ENCODE results near the gene DCLRE1B. TPM values are rescaled to one million over a fixed set of nuclear protein-coding genes. Genes with fewer than 3 reads are reported as not detected.

The DCLRE1B gene
- total RNA-seq, 1 donor from 2014 or later = 7.0 TPM

GRCh38 chr1:113940365-113941244, 35.5 kb downstream of the DCLRE1B start:
- no peak for TF ChIP-seq CTCF (conservative IDR thresholded peaks at IDR 0.05; ENCODE audit: low read depth, low read length)
- no peak for DNase-seq (ENCODE audit: low read depth)

GRCh38 chr1:113941245-113941559, 36.1 kb downstream of the DCLRE1B start:
- no peak for DNase-seq (ENCODE audit: low read depth)
- no peak overlapping the region for H3K4me3 ChIP-seq (ENCODE audit: low read depth, low read length)
- no peak for TF ChIP-seq CTCF (conservative IDR thresholded peaks at IDR 0.05; ENCODE audit: low read depth, low read length)

More at GRCh38 chr1:113940365-113941244, 35.5 kb downstream of the DCLRE1B start:
- no peak overlapping the region for H3K4me3 ChIP-seq (ENCODE audit: low read depth, low read length)

- DNase-seq (ENCODE audit: low read depth) = no peak
- no peak overlapping the region for H3K4me3 ChIP-seq (ENCODE audit: low read depth, low read length)
- TF ChIP-seq CTCF (conservative IDR thresholded peaks at IDR 0.05; ENCODE audit: low read depth, low read length) = no peak
Observed at GRCh38 chr1:113942527-113942926, 37.4 kb downstream of the DCLRE1B start.

- TF ChIP-seq CTCF (conservative IDR thresholded peaks at IDR 0.05; ENCODE audit: low read depth, low read length) = no peak
Observed at GRCh38 chr1:113943028-113943811, 38.1 kb downstream of the DCLRE1B start.

GRCh38 chr1:113945329-113945728, 40.2 kb downstream of the DCLRE1B start:
- TF ChIP-seq CTCF (conservative IDR thresholded peaks at IDR 0.05; ENCODE audit: low read depth, low read length) = no peak

More at GRCh38 chr1:113943028-113943811, 38.1 kb downstream of the DCLRE1B start:
- no peak overlapping the region for H3K4me3 ChIP-seq (ENCODE audit: low read depth, low read length)
- DNase-seq (ENCODE audit: low read depth) = no peak

GRCh38 chr1:113946112-113946511, 41.0 kb downstream of the DCLRE1B start:
- no peak for TF ChIP-seq CTCF (conservative IDR thresholded peaks at IDR 0.05; ENCODE audit: low read depth, low read length)
- no peak overlapping the region for H3K4me3 ChIP-seq (ENCODE audit: low read depth, low read length)
- no peak for DNase-seq (ENCODE audit: low read depth)

More at GRCh38 chr1:113945329-113945728, 40.2 kb downstream of the DCLRE1B start:
- no peak overlapping the region for H3K4me3 ChIP-seq (ENCODE audit: low read depth, low read length)
- no peak for DNase-seq (ENCODE audit: low read depth)
